Gastroesophageal sphincter (tissue), 3 donors: ENCODE measurements around the gene LOXHD1.

Source experiments
- EP300 ChIP-seq: sonication (generic); formaldehyde crosslinking; IDR thresholded peaks from one replicate; pipeline ENCODE4 v1.6.1; 2017; ENCODE audit warnings: antibody characterized with exemption, mild to moderate bottlenecking
- POLR2A ChIP-seq, 2 donors: fragments of 450-650 bp; IDR thresholded peaks; one replicate each; pipeline ENCODE4 v1.6.1; 2017; ENCODE audit warnings: antibody characterized with exemption in 2 of 2, mild to moderate bottlenecking in 2 of 2, moderate library complexity in 1 of 2
- TF ChIP-seq, protein P1 (sequence below), 4 experiments: fragments of 200-600 bp in 2 of 4; fragments of 450-650 bp in 2 of 4; sonication (generic) in 1 of 4; IDR thresholded peaks; one replicate each; pipeline ENCODE4 v1.5.1; 2017 to 2019; ENCODE audit warnings: antibody characterized with exemption in 4 of 4, mild to moderate bottlenecking in 2 of 4, moderate library complexity in 2 of 4

DNA sequence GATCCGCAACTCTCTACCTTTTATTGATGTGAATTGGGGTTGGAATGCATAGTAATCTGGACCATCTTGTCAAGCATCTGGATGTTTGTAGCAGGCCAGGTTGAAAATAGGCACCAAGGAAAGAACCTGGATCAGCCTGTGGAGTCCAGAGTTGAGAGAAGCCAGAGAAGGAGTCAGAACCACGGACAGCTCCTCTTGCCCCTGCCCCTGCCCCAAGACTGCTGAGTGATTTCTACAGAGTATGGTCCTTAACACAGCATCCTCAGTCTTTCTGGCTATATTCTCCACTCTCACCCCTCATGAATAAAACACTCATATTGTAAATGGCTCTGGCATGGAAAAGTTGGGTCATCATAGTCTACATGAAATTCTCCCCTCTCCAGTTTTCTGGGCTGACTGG lies 154.6 kb downstream of the LOXHD1 start:
- TF ChIP-seq, protein P1, sequence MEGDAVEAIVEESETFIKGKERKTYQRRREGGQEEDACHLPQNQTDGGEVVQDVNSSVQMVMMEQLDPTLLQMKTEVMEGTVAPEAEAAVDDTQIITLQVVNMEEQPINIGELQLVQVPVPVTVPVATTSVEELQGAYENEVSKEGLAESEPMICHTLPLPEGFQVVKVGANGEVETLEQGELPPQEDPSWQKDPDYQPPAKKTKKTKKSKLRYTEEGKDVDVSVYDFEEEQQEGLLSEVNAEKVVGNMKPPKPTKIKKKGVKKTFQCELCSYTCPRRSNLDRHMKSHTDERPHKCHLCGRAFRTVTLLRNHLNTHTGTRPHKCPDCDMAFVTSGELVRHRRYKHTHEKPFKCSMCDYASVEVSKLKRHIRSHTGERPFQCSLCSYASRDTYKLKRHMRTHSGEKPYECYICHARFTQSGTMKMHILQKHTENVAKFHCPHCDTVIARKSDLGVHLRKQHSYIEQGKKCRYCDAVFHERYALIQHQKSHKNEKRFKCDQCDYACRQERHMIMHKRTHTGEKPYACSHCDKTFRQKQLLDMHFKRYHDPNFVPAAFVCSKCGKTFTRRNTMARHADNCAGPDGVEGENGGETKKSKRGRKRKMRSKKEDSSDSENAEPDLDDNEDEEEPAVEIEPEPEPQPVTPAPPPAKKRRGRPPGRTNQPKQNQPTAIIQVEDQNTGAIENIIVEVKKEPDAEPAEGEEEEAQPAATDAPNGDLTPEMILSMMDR (IDR thresholded peaks at IDR 0.05), result no peak
- TF ChIP-seq POLR2A (IDR thresholded peaks at IDR 0.05) (no peak), EP300 (no peak)
